Mucosa of descending colon (tissue), 3 donors: ENCODE measurements around the gene ADARB1. TPM values are rescaled to one million over a fixed set of nuclear protein-coding genes. Genes with fewer than 3 reads are reported as not detected.

Source experiments
- ATAC-seq: fragments of 200-7000 bp; cut with Tn5 transposase; one replicate; pipeline ENCODE4 v1.9.1; 2020; ENCODE audit warnings: mild to moderate bottlenecking, moderate library complexity
- DNase-seq, 3 donors: peaks; one replicate each; pipeline ENCODE4 v3.0.0-alpha.2; 2020
- H3K36me3 ChIP-seq: fragments of 200-600 bp; one replicate; pipeline ENCODE4 v1.8.0; 2021; ENCODE audit warnings: low read depth, mild to moderate bottlenecking
- H3K4me1 ChIP-seq: fragments of 200-600 bp; one replicate; pipeline ENCODE4 v1.8.0; 2021; ENCODE audit warnings: low read depth, mild to moderate bottlenecking
- H3K4me3 ChIP-seq: fragments of 200-600 bp; one replicate; pipeline ENCODE4 v1.8.0; 2021; ENCODE audit warnings: mild to moderate bottlenecking
- H3K9me3 ChIP-seq: fragments of 200-600 bp; one replicate; pipeline ENCODE4 v1.8.0; 2021; ENCODE audit warnings: mild to moderate bottlenecking
- intact Hi-C, 2 donors: fragments of 100-400 bp; cut with DNase I in 1 of 2; cut with micrococcal nuclease in 1 of 2; formaldehyde crosslinking; loops; one replicate each; pipeline versions ENCODE4 v1.11.0 to v1.11.1; 2022; cut with DNase I, micrococcal nuclease
- total RNA-seq, 3 donors: library from RNA; stranded (reverse); fragmentation: NEBNext Ultra II Directional in 2 of 3; extraction: Animal tissue kit (Norgen Biotek cat#: 25700) in 2 of 3; gene quantifications; one replicate each; pipeline versions ENCODE4 v1.2.1 to v1.2.4, GENCODE V29; 2021 to 2023
- TF ChIP-seq, protein P1 (sequence below): fragments of 200-600 bp; IDR thresholded peaks from one replicate; pipeline ENCODE4 v1.8.0; 2022; ENCODE audit warnings: antibody characterized with exemption, mild to moderate bottlenecking
- donor health status: DM: no; HTN: no; CAD: no; lungs with moderate emphysema.
- donor health status: DM: no; HTN: no; CAD: no.
- donor health status: DM: no; HTN: yes; CAD: no.

Gene ADARB1
- total RNA-seq, 3 donors from 2014 or later, result 5.4 to 91.2 (median 8.8) TPM

DNA sequence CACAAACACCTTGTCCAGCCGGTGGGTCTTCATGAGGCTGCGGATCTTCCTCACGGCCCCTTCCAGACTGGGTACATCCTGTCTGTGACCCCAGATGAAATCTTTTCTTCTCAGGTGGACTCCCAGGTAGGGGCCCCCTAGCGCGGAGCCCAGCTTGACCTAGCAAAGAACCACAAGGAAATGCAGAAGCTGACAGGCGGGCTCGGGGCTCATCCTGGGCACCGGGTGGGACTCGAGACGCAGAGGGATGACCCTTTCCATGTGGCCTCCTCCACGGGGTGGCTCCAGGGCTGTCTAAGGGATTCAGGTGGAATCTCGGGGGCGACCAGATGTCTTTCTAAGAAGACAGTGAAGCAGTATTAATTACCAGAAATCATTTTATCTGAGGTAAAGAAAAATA, 195.5 kb downstream of the ADARB1 start:
- intact Hi-C loops, result no loop called here
- H3K4me3 ChIP-seq, result no peak overlapping the region
- peak in 1 of 3 donors; percentile 11 for DNase-seq

DNA sequence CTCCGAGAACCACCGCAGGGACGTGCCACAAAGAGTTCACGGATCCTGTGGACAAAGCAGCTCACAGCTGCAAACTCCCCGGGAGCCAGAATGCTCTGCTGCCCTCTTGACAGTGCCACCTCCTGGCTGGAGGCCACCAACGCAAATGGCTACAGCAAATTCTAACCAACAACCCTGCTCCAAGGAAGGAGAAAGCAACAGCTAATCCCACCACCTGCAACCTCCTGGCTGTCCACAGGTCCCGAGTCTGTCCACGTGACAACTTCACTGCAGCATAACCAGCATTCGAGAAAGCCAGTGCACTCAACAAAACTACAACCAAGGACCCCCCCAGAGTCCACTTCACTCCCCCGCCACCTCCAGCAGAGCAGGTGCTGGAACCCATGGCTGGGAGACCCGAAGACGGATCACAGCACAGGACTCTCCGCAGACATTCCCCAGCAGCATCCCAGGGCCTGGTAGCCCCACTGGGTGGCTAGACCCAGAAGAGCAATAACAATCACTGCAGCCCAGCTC, 196.0 kb downstream of the ADARB1 start:
- DNase-seq (peak in 1 of 3 donors; percentile 14), ATAC-seq (no peak)
- Histone ChIP-seq H3K9me3 (peaks cover 5% of the 10 kb centered on the region), H3K36me3 (peaks cover 9% of the 10 kb centered on the region), H3K4me1 (no peaks in the 10 kb centered on the region), H3K4me3 (no peak overlapping the region)
- TF ChIP-seq, protein P1, sequence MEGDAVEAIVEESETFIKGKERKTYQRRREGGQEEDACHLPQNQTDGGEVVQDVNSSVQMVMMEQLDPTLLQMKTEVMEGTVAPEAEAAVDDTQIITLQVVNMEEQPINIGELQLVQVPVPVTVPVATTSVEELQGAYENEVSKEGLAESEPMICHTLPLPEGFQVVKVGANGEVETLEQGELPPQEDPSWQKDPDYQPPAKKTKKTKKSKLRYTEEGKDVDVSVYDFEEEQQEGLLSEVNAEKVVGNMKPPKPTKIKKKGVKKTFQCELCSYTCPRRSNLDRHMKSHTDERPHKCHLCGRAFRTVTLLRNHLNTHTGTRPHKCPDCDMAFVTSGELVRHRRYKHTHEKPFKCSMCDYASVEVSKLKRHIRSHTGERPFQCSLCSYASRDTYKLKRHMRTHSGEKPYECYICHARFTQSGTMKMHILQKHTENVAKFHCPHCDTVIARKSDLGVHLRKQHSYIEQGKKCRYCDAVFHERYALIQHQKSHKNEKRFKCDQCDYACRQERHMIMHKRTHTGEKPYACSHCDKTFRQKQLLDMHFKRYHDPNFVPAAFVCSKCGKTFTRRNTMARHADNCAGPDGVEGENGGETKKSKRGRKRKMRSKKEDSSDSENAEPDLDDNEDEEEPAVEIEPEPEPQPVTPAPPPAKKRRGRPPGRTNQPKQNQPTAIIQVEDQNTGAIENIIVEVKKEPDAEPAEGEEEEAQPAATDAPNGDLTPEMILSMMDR, result no peak
- intact Hi-C loops, result no loop called here

More for the DNA sequence above, 195.5 kb downstream of the ADARB1 start:
- TF ChIP-seq, protein P1, result no peak
- ATAC-seq, result no peak
- peaks cover 9% of the 10 kb centered on the region for H3K36me3 ChIP-seq
- H3K9me3 ChIP-seq, result peaks cover 5% of the 10 kb centered on the region
- H3K4me1 ChIP-seq, result no peaks in the 10 kb centered on the region

Other genes starting within 250 kb of the ADARB1 start
- 100 to 1,000 TPM; 202 to 391 (median 286) TPM for gene PTTG1IP, start 200.9 kb upstream of the ADARB1 start, total RNA-seq
- gene ITGB2, start 153.7 kb upstream of the ADARB1 start, total RNA-seq, result 10 to 100 TPM; 10.8 to 52.3 (median 51.1) TPM
- 10 to 100 TPM; 19.8 to 42.2 (median 20.9) TPM for gene SLX9, start 134.6 kb upstream of the ADARB1 start, total RNA-seq
- 10 to 100 TPM; 26.4 to 38.0 (median 29.8) TPM for gene POFUT2, start 213.3 kb downstream of the ADARB1 start, total RNA-seq